ENCODE results near the gene OR2T27.
"Not testable (repeated sequence)": the region's sequence is repeated elsewhere in the genome, so short reads cannot be mapped to it uniquely, and the experiment has no call there.

OR2T27 gene

GRCh38 chr1:248670003-248670402 is 14.7 kb upstream of the OR2T27 start:
- POLR2A ChIA-PET: no interaction called here
- Histone ChIP-seq H3K36me3 (ENCODE audit: control insufficient read depth in 2 of 2, insufficient read depth in 1 of 2, low read length in 2 of 2) (no peaks in the 10 kb centered on the region), H3K9me3 (ENCODE audit: control insufficient read depth, insufficient read depth, low read depth, low read length) (no peaks in the 10 kb centered on the region), H3K4me1 (ENCODE audit: control insufficient read depth, insufficient read depth, low read length) (no peaks in the 10 kb centered on the region), H3K27ac (ENCODE audit: extremely low read depth, low read depth, low read length) (no peak overlapping the region), H3K4me3 (ENCODE audit: low read depth, low read length) (no peak overlapping the region)
- CTCF ChIA-PET: no interaction called here
- TF ChIP-seq ZNF169 (tag by site-specific recombination; IDR thresholded peaks at IDR 0.05) (no peak), SETDB1 (IDR thresholded peaks at IDR 0.05; ENCODE audit: insufficient read length, low read length) (peak; percentile 95)

GRCh38 chr1:248663453-248664328 is 8.4 kb upstream of the OR2T27 start:
- CTCF ChIA-PET; H3K9me3 ChIP-seq (ENCODE audit: control insufficient read depth, insufficient read depth, low read depth, low read length); H3K27ac ChIP-seq (ENCODE audit: extremely low read depth, low read depth, low read length); H3K36me3 ChIP-seq (ENCODE audit: control insufficient read depth in 2 of 2, insufficient read depth in 1 of 2, low read length in 2 of 2); H3K4me3 ChIP-seq (ENCODE audit: low read depth, low read length); H3K4me1 ChIP-seq (ENCODE audit: control insufficient read depth, insufficient read depth, low read length); POLR2A ChIA-PET: not testable (repeated sequence)

- H3K27ac ChIP-seq (ENCODE audit: extremely low read depth, low read depth, low read length); POLR2A ChIA-PET; H3K9me3 ChIP-seq (ENCODE audit: control insufficient read depth, insufficient read depth, low read depth, low read length); CTCF ChIA-PET; H3K4me3 ChIP-seq (ENCODE audit: low read depth, low read length); H3K36me3 ChIP-seq (ENCODE audit: control insufficient read depth in 2 of 2, insufficient read depth in 1 of 2, low read length in 2 of 2); H3K4me1 ChIP-seq (ENCODE audit: control insufficient read depth, insufficient read depth, low read length): not testable (repeated sequence)
These were observed 1.5 kb upstream of the OR2T27 start for GRCh38 chr1:248656797-248657196.

GRCh38 chr1:248648770-248649536 is 6.4 kb downstream of the OR2T27 start:
- H3K27ac ChIP-seq (ENCODE audit: extremely low read depth, low read depth, low read length); CTCF ChIA-PET; H3K4me3 ChIP-seq (ENCODE audit: low read depth, low read length); H3K9me3 ChIP-seq (ENCODE audit: control insufficient read depth, insufficient read depth, low read depth, low read length); H3K36me3 ChIP-seq (ENCODE audit: control insufficient read depth in 2 of 2, insufficient read depth in 1 of 2, low read length in 2 of 2); H3K4me1 ChIP-seq (ENCODE audit: control insufficient read depth, insufficient read depth, low read length); POLR2A ChIA-PET: not testable (repeated sequence)

GRCh38 chr1:248645178-248645577 is 10.2 kb downstream of the OR2T27 start, which contains the start of gene OR2T35:
TSS of gene OR2T35 (minus strand) at chr1:248645278. CDS start at chr1:248639258, 6,020 bp downstream.
- H3K27ac ChIP-seq (ENCODE audit: extremely low read depth, low read depth, low read length); H3K4me1 ChIP-seq (ENCODE audit: control insufficient read depth, insufficient read depth, low read length); CTCF ChIA-PET; H3K9me3 ChIP-seq (ENCODE audit: control insufficient read depth, insufficient read depth, low read depth, low read length); H3K36me3 ChIP-seq (ENCODE audit: control insufficient read depth in 2 of 2, insufficient read depth in 1 of 2, low read length in 2 of 2); POLR2A ChIA-PET; H3K4me3 ChIP-seq (ENCODE audit: low read depth, low read length): not testable (repeated sequence)

GRCh38 chr1:248642971-248643651 is 12.2 kb downstream of the OR2T27 start:
- H3K4me1 ChIP-seq (ENCODE audit: control insufficient read depth, insufficient read depth, low read length); H3K27ac ChIP-seq (ENCODE audit: extremely low read depth, low read depth, low read length); H3K4me3 ChIP-seq (ENCODE audit: low read depth, low read length); POLR2A ChIA-PET; CTCF ChIA-PET; H3K9me3 ChIP-seq (ENCODE audit: control insufficient read depth, insufficient read depth, low read depth, low read length); H3K36me3 ChIP-seq (ENCODE audit: control insufficient read depth in 2 of 2, insufficient read depth in 1 of 2, low read length in 2 of 2): not testable (repeated sequence)

- POLR2A ChIA-PET; H3K27ac ChIP-seq (ENCODE audit: extremely low read depth, low read depth, low read length); H3K4me1 ChIP-seq (ENCODE audit: control insufficient read depth, insufficient read depth, low read length); H3K36me3 ChIP-seq (ENCODE audit: control insufficient read depth in 2 of 2, insufficient read depth in 1 of 2, low read length in 2 of 2); H3K9me3 ChIP-seq (ENCODE audit: control insufficient read depth, insufficient read depth, low read depth, low read length); H3K4me3 ChIP-seq (ENCODE audit: low read depth, low read length); CTCF ChIA-PET: not testable (repeated sequence)
These were observed 13.7 kb downstream of the OR2T27 start for GRCh38 chr1:248641583-248641982.

GRCh38 chr1:248640906-248641305 is 14.4 kb downstream of the OR2T27 start:
- H3K9me3 ChIP-seq (ENCODE audit: control insufficient read depth, insufficient read depth, low read depth, low read length); H3K27ac ChIP-seq (ENCODE audit: extremely low read depth, low read depth, low read length); H3K4me3 ChIP-seq (ENCODE audit: low read depth, low read length); POLR2A ChIA-PET; H3K4me1 ChIP-seq (ENCODE audit: control insufficient read depth, insufficient read depth, low read length); CTCF ChIA-PET; H3K36me3 ChIP-seq (ENCODE audit: control insufficient read depth in 2 of 2, insufficient read depth in 1 of 2, low read length in 2 of 2): not testable (repeated sequence)

GRCh38 chr1:248639652-248640051 is 15.7 kb downstream of the OR2T27 start:
- H3K4me1 ChIP-seq (ENCODE audit: control insufficient read depth, insufficient read depth, low read length); H3K9me3 ChIP-seq (ENCODE audit: control insufficient read depth, insufficient read depth, low read depth, low read length); H3K36me3 ChIP-seq (ENCODE audit: control insufficient read depth in 2 of 2, insufficient read depth in 1 of 2, low read length in 2 of 2); POLR2A ChIA-PET; CTCF ChIA-PET; H3K27ac ChIP-seq (ENCODE audit: extremely low read depth, low read depth, low read length); H3K4me3 ChIP-seq (ENCODE audit: low read depth, low read length): not testable (repeated sequence)

- POLR2A ChIA-PET, CTCF ChIA-PET: not testable (repeated sequence)
These were observed 18.7 kb downstream of the OR2T27 start for GRCh38 chr1:248636612-248637011.

More at GRCh38 chr1:248636612-248637011, 18.7 kb downstream of the OR2T27 start:
- H3K36me3 ChIP-seq (ENCODE audit: control insufficient read depth in 2 of 2, insufficient read depth in 1 of 2, low read length in 2 of 2); H3K27ac ChIP-seq (ENCODE audit: extremely low read depth, low read depth, low read length); H3K9me3 ChIP-seq (ENCODE audit: control insufficient read depth, insufficient read depth, low read depth, low read length); H3K4me3 ChIP-seq (ENCODE audit: low read depth, low read length); H3K4me1 ChIP-seq (ENCODE audit: control insufficient read depth, insufficient read depth, low read length): not testable (repeated sequence)

Data from HEK293 (cell line).